Measurements from ENCODE around the gene ZNF423.

The ZNF423 gene

GRCh38 chr16:49588026-49588425, 267.9 kb downstream of the ZNF423 start:
- no peaks in the 10 kb centered on the region for H3K36me3 ChIP-seq (ENCODE audit: control insufficient read depth, insufficient read depth, low read length)
- H3K27ac ChIP-seq (ENCODE audit: low read depth, low read length) = no peak overlapping the region
- no peaks in the 10 kb centered on the region for H3K27me3 ChIP-seq (ENCODE audit: control insufficient read depth, insufficient read depth, low read length)
- no peak overlapping the region for H3K9ac ChIP-seq (ENCODE audit: low read length)
- H3K4me1 ChIP-seq (ENCODE audit: control insufficient read depth, insufficient read depth, low read length) = no peaks in the 10 kb centered on the region
- no peak overlapping the region for H3K4me3 ChIP-seq (ENCODE audit: low read length)

- no peaks in the 10 kb centered on the region for H3K27me3 ChIP-seq (ENCODE audit: control insufficient read depth, insufficient read depth, low read length)
- H3K4me3 ChIP-seq (ENCODE audit: low read length) = no peak overlapping the region
- no peaks in the 10 kb centered on the region for H3K4me1 ChIP-seq (ENCODE audit: control insufficient read depth, insufficient read depth, low read length)
- no peaks in the 10 kb centered on the region for H3K36me3 ChIP-seq (ENCODE audit: control insufficient read depth, insufficient read depth, low read length)
- H3K9ac ChIP-seq (ENCODE audit: low read length) = no peak overlapping the region
- H3K27ac ChIP-seq (ENCODE audit: low read depth, low read length) = no peak overlapping the region
Observed at GRCh38 chr16:49587511-49587910, 268.4 kb downstream of the ZNF423 start.

DNA sequence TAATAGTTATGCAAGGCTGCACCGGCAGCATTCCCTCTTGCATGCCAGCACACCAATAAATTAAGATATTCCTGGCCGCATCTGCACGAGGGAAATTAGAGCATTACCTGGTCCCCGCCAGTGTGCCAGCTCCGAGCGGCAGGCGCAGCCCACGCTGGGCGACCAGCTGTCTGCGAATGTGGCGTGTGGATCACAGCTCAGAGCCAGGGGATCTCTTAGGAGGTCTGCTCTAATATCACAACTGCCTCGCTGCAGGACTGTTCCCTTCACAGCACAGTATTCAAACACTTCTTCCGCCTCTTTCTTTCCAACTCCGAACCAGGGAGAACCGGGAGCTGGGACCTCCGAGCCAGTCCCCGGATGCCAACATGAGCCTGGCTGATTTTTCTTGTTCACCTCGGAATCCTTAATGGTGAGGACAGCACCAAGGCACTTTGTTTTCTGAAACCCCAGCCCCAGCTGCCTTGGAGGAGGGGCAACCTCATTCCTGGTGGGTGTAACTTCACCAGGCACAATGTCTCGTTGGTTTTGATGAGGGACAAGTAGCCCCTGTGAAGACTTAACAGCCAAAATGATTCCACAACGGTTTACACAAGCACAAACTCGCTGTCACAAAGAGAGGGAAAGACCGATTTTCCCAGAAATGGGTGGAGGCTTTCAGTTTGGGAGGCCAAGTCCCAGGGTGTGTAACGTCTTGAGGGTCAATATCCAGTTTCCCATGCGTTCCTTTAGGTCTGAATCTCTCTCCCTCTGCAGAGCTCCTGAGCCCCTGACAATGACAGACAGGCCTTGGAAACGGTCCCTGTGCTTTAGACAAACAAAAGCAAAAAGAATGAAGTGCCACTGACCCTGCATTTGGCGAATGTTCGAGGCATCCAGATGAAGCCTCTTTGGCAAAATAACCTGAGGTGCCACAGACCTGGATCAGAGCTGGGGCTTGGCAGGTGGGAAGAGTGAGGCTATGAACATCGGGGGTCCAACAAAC, 269.2 kb downstream of the ZNF423 start:
- no peaks in the 10 kb centered on the region for H3K4me1 ChIP-seq (ENCODE audit: control insufficient read depth, insufficient read depth, low read length)
- H3K27ac ChIP-seq (ENCODE audit: low read depth, low read length) = no peak overlapping the region
- no peaks in the 10 kb centered on the region for H3K36me3 ChIP-seq (ENCODE audit: control insufficient read depth, insufficient read depth, low read length)
- H3K4me3 ChIP-seq (ENCODE audit: low read length) = no peak overlapping the region
- H3K27me3 ChIP-seq (ENCODE audit: control insufficient read depth, insufficient read depth, low read length) = no peaks in the 10 kb centered on the region
- H3K9ac ChIP-seq (ENCODE audit: low read length) = no peak overlapping the region

- Histone ChIP-seq H3K27ac (ENCODE audit: low read depth, low read length) (no peak overlapping the region), H3K36me3 (ENCODE audit: control insufficient read depth, insufficient read depth, low read length) (no peaks in the 10 kb centered on the region), H3K9ac (ENCODE audit: low read length) (no peak overlapping the region), H3K27me3 (ENCODE audit: control insufficient read depth, insufficient read depth, low read length) (no peaks in the 10 kb centered on the region), H3K4me1 (ENCODE audit: control insufficient read depth, insufficient read depth, low read length) (no peaks in the 10 kb centered on the region), H3K4me3 (ENCODE audit: low read length) (no peak overlapping the region)
Observed at GRCh38 chr16:49585143-49585832, 270.6 kb downstream of the ZNF423 start.

- H3K4me3 ChIP-seq (ENCODE audit: low read length) = no peak overlapping the region
- H3K9ac ChIP-seq (ENCODE audit: low read length) = no peak overlapping the region
- no peak overlapping the region for H3K27ac ChIP-seq (ENCODE audit: low read depth, low read length)
- H3K27me3 ChIP-seq (ENCODE audit: control insufficient read depth, insufficient read depth, low read length) = no peaks in the 10 kb centered on the region
- H3K36me3 ChIP-seq (ENCODE audit: control insufficient read depth, insufficient read depth, low read length) = no peaks in the 10 kb centered on the region
- H3K4me1 ChIP-seq (ENCODE audit: control insufficient read depth, insufficient read depth, low read length) = no peaks in the 10 kb centered on the region
Observed at GRCh38 chr16:49583911-49584310, 272.0 kb downstream of the ZNF423 start.

DNA sequence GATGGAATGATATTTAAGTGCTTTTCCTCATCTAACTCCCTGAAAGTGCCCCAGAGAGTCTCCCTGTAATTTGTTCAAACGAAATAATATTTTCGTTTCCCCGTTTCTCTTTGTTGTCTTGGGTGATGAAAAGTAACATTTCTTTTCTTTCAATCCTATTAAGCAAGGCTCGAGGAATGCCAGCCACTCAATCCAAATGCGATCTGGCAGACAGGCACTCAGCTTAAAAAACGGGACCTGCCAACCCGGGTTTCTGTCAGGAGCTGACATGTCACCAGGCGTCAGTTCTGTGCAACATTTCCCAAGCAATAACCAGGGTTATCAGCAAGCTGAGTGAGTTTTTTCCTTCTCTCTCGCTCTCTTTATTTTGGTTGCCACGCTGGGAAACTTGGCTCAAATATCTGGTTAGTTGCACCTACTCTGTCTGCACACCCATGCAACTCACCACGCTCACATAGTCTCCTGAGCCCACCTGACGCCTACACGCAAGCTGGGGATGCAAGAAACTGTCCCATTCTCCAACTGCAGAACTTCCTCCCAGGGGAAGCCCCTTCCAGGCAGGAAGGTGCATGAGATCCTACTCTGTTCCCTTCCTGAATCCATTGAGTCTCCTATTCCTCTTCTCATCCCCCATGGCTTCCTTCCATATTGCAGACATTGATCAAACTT, 274.1 kb downstream of the ZNF423 start:
- H3K27me3 ChIP-seq (ENCODE audit: control insufficient read depth, insufficient read depth, low read length) = no peaks in the 10 kb centered on the region
- no peaks in the 10 kb centered on the region for H3K4me1 ChIP-seq (ENCODE audit: control insufficient read depth, insufficient read depth, low read length)
- no peak overlapping the region for H3K9ac ChIP-seq (ENCODE audit: low read length)
- H3K4me3 ChIP-seq (ENCODE audit: low read length) = no peak overlapping the region
- no peak overlapping the region for H3K27ac ChIP-seq (ENCODE audit: low read depth, low read length)
- no peaks in the 10 kb centered on the region for H3K36me3 ChIP-seq (ENCODE audit: control insufficient read depth, insufficient read depth, low read length)

- peak overlapping the region; percentile 25 for H3K4me3 ChIP-seq (ENCODE audit: low read length)
- H3K9ac ChIP-seq (ENCODE audit: low read length) = no peak overlapping the region
- no peak overlapping the region for H3K27ac ChIP-seq (ENCODE audit: low read depth, low read length)
- H3K36me3 ChIP-seq (ENCODE audit: control insufficient read depth, insufficient read depth, low read length) = no peaks in the 10 kb centered on the region
- no peaks in the 10 kb centered on the region for H3K4me1 ChIP-seq (ENCODE audit: control insufficient read depth, insufficient read depth, low read length)
- H3K27me3 ChIP-seq (ENCODE audit: control insufficient read depth, insufficient read depth, low read length) = no peaks in the 10 kb centered on the region
Observed at GRCh38 chr16:49580751-49581303, 275.1 kb downstream of the ZNF423 start.

DNA sequence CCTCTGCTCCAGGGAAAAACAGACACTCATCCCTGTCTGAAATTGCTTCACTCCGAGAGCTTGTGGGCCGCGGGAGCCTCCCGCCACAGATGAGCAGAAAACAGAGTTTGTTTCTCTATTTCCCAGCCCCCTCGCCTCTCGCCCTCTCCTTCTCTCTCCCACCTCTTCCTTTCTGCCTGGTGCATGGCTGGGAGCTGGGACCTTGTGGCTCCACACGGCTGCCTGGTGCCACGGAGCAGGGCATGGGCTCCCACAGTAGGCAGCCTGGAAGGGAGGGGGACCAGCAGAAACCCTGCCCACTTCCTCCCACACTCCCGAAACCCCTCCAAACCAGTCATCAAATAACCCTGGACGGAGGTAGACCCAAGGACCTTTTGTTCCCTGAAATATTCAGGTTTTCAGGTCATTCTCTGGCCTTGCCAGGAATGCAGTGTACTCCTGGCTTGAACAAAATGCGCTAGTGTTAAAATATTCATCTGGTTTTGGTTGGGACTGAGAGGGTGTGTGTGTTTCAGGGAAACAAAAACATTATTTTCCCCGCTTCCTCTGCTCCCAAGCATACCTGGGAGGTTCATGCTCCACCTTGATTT, 277.4 kb downstream of the ZNF423 start:
- Histone ChIP-seq H3K9ac (ENCODE audit: low read length) (no peak overlapping the region), H3K4me1 (ENCODE audit: control insufficient read depth, insufficient read depth, low read length) (no peaks in the 10 kb centered on the region), H3K4me3 (ENCODE audit: low read length) (no peak overlapping the region), H3K27ac (ENCODE audit: low read depth, low read length) (no peak overlapping the region), H3K36me3 (ENCODE audit: control insufficient read depth, insufficient read depth, low read length) (no peaks in the 10 kb centered on the region), H3K27me3 (ENCODE audit: control insufficient read depth, insufficient read depth, low read length) (no peaks in the 10 kb centered on the region)

DNA sequence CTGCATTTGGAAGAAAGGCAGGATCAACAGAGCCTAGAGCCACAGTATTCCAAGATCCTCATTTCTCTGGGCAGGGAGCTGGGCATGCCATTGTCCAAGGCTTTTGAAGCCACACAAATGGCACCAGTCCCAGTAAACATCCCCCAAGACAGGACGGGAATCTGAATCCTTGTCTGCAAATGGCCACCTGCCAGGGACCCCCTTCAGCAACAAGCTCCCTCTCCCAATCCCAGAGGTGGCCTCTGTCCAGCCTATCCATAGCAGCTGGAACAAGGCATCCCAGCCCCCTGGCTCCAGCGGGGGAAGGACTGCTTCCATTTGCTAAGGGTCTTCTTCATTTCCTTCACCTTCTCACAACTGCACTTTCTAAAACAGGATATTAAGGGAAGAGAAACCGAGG, 277.9 kb downstream of the ZNF423 start:
- Histone ChIP-seq H3K36me3 (ENCODE audit: control insufficient read depth, insufficient read depth, low read length) (no peaks in the 10 kb centered on the region), H3K27ac (ENCODE audit: low read depth, low read length) (no peak overlapping the region), H3K4me3 (ENCODE audit: low read length) (no peak overlapping the region), H3K27me3 (ENCODE audit: control insufficient read depth, insufficient read depth, low read length) (no peaks in the 10 kb centered on the region), H3K4me1 (ENCODE audit: control insufficient read depth, insufficient read depth, low read length) (no peaks in the 10 kb centered on the region), H3K9ac (ENCODE audit: low read length) (no peak overlapping the region)

DNA sequence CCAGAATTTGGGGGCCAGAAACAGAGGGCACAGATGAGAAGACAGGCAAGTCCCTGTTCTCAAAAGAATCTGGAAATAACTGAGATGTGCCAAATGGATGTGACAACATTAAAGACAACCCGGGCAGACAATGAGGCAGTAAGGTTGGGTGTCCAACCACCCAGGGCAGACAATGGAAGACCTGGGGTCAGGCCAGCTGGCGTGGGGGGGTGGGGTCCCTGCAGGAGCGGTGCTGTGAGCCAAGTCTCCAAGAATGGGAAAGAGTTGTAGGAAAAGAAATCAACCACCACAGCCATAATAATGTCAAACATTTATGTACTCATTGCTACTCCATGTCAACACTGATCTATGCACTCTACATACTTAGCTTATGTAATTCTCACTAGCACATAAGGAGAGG, 279.0 kb downstream of the ZNF423 start:
- Histone ChIP-seq H3K9ac (ENCODE audit: low read length) (no peak overlapping the region), H3K27ac (ENCODE audit: low read depth, low read length) (no peak overlapping the region), H3K36me3 (ENCODE audit: control insufficient read depth, insufficient read depth, low read length) (no peaks in the 10 kb centered on the region), H3K4me3 (ENCODE audit: low read length) (no peak overlapping the region), H3K27me3 (ENCODE audit: control insufficient read depth, insufficient read depth, low read length) (no peaks in the 10 kb centered on the region), H3K4me1 (ENCODE audit: control insufficient read depth, insufficient read depth, low read length) (no peaks in the 10 kb centered on the region)

- Histone ChIP-seq H3K9ac (ENCODE audit: low read length) (no peak overlapping the region), H3K27ac (ENCODE audit: low read depth, low read length) (no peak overlapping the region), H3K27me3 (ENCODE audit: control insufficient read depth, insufficient read depth, low read length) (no peaks in the 10 kb centered on the region), H3K36me3 (ENCODE audit: control insufficient read depth, insufficient read depth, low read length) (no peaks in the 10 kb centered on the region), H3K4me3 (ENCODE audit: low read length) (no peak overlapping the region), H3K4me1 (ENCODE audit: control insufficient read depth, insufficient read depth, low read length) (no peaks in the 10 kb centered on the region)
Observed at GRCh38 chr16:49576173-49576494, 279.8 kb downstream of the ZNF423 start.

Measured in rectal smooth muscle tissue (tissue), 1 donor.